ENCODE results near the gene EIF4G2. TPM values are rescaled to one million over a fixed set of nuclear protein-coding genes. Genes with fewer than 3 reads are reported as not detected.

The EIF4G2 gene
- total RNA-seq, 2 donors from 2014 or later, result 496 to 508 TPM

- H3K4me1 ChIP-seq, result peaks cover 0 to 7% of the 10 kb centered on the region in 2 donors
- peak overlapping the region; percentile 9 to 59 for H3K27ac ChIP-seq
- no peak for TF ChIP-seq CTCF (IDR thresholded peaks at IDR 0.05)
- no peak for DNase-seq (ENCODE audit: low spot score)
- H3K36me3 ChIP-seq, result peaks cover 53% of the 10 kb centered on the region
- no peaks in the 10 kb centered on the region for H3K27me3 ChIP-seq
- no peaks in the 10 kb centered on the region for H3K9me3 ChIP-seq
- H3K4me3 ChIP-seq, result no peak overlapping the region
Observed at GRCh38 chr11:10771457-10771856, 37.3 kb downstream of the EIF4G2 start.

- H3K27ac ChIP-seq, result peak overlapping the region; percentile 9 to 59
- peak; percentile 62 to 76 for TF ChIP-seq CTCF (IDR thresholded peaks at IDR 0.05)
- H3K27me3 ChIP-seq, result no peaks in the 10 kb centered on the region
- DNase-seq (ENCODE audit: low spot score), result no peak
- no peaks in the 10 kb centered on the region for H3K9me3 ChIP-seq
- H3K4me1 ChIP-seq, result peaks cover 0 to 7% of the 10 kb centered on the region in 2 donors
- H3K4me3 ChIP-seq, result no peak overlapping the region
- peaks cover 46% of the 10 kb centered on the region for H3K36me3 ChIP-seq
Observed at GRCh38 chr11:10770626-10771254, 38.0 kb downstream of the EIF4G2 start.

- no peak for DNase-seq (ENCODE audit: low spot score)
- H3K27ac ChIP-seq, result no peak overlapping the region
- H3K4me3 ChIP-seq, result no peak overlapping the region
- H3K27me3 ChIP-seq, result no peaks in the 10 kb centered on the region
- TF ChIP-seq CTCF (IDR thresholded peaks at IDR 0.05), result no peak
- no peaks in the 10 kb centered on the region for H3K4me1 ChIP-seq
- no peaks in the 10 kb centered on the region for H3K9me3 ChIP-seq
- H3K36me3 ChIP-seq, result peaks cover 50% of the 10 kb centered on the region
Observed at GRCh38 chr11:10764412-10764811, 44.3 kb downstream of the EIF4G2 start.

GRCh38 chr11:10763766-10764165 is 45.0 kb downstream of the EIF4G2 start:
- no peak for TF ChIP-seq CTCF (IDR thresholded peaks at IDR 0.05)
- Histone ChIP-seq H3K4me1 (no peaks in the 10 kb centered on the region), H3K36me3 (peaks cover 56% of the 10 kb centered on the region), H3K4me3 (no peak overlapping the region), H3K9me3 (no peaks in the 10 kb centered on the region), H3K27ac (no peak overlapping the region), H3K27me3 (no peaks in the 10 kb centered on the region)
- DNase-seq (ENCODE audit: low spot score), result no peak

- Histone ChIP-seq H3K27ac (no peak overlapping the region), H3K4me1 (no peaks in the 10 kb centered on the region), H3K36me3 (peaks cover 63% of the 10 kb centered on the region), H3K4me3 (no peak overlapping the region), H3K27me3 (no peaks in the 10 kb centered on the region), H3K9me3 (no peaks in the 10 kb centered on the region)
- no peak for DNase-seq (ENCODE audit: low spot score)
- TF ChIP-seq CTCF (IDR thresholded peaks at IDR 0.05), result no peak
Observed at GRCh38 chr11:10762913-10763421, 45.8 kb downstream of the EIF4G2 start.

GRCh38 chr11:10762185-10762584 is 46.5 kb downstream of the EIF4G2 start:
- Histone ChIP-seq H3K4me3 (no peak overlapping the region), H3K27ac (no peak overlapping the region), H3K36me3 (peaks cover 71% of the 10 kb centered on the region), H3K27me3 (no peaks in the 10 kb centered on the region), H3K4me1 (no peaks in the 10 kb centered on the region), H3K9me3 (no peaks in the 10 kb centered on the region)
- DNase-seq (ENCODE audit: low spot score), result no peak
- no peak for TF ChIP-seq CTCF (IDR thresholded peaks at IDR 0.05)

Measured in right atrium auricular region (tissue), 2 donors.